ENCODE data around the gene NAA15.

The NAA15 gene

DNA sequence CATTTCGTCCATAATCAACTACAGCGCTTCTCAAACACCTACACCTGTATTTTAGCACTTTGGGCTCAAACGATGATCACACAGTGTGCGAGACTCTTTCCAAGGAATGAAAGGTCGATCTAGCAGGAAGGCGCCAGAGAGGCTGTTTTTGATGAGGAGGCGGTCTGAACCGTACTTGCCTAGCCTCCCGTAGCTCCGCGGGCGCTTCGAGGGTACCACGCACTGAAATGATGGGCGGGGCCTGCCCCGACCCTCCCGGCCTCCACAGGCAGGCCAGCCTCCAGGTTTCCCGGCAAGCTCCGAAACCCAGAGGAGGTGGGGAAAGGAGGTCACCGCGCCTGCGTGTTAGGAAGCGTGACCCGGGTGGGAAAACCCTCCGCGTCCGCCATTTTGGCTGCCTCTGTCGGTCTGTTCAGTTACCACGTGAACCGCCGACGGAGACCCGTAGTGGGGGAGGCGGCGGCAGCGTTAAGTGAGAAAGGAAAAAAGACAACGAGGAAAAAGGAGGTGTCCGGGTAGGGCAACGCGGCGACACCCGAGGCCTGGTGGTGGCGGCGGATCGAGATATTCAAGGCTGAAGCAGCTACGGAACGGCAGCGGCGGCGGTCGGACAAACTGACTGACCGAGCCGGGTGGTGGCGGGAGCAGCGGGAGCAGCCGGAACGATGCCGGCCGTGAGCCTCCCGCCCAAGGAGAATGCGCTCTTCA, at the start of gene NAA15:
Gene NAA15, plus strand, starts transcription at position 393 of the 708 bp plus-strand sequence. Its CDS starts 273 bp downstream, at position 666.
- H3K4me1 ChIP-seq (ENCODE audit: control insufficient read depth, insufficient read depth, low read length) = no peaks in the 10 kb centered on the region
- TF ChIP-seq PRDM4 (tag by site-specific recombination; IDR thresholded peaks at IDR 0.05) (no peak), ZSCAN5A (tag by site-specific recombination; IDR thresholded peaks at IDR 0.05) (no peak), ZNF473 (tag by site-specific recombination; IDR thresholded peaks at IDR 0.05) (no peak), ZNF112 (tag by site-specific recombination; IDR thresholded peaks at IDR 0.05) (no peak), YY1 (tag by site-specific recombination; IDR thresholded peaks at IDR 0.05) (peak; percentile 75), ZNF692 (tag by site-specific recombination; IDR thresholded peaks at IDR 0.05) (no peak), ZNF174 (tag by site-specific recombination; IDR thresholded peaks at IDR 0.05) (no peak), ZNF747 (tag by site-specific recombination; IDR thresholded peaks at IDR 0.05) (no peak), ZNF707 (tag by site-specific recombination; IDR thresholded peaks at IDR 0.05) (no peak), HOXC10 (CRISPR knock-in tag; IDR thresholded peaks at IDR 0.05) (no peak), ZNF221 (tag by site-specific recombination; IDR thresholded peaks at IDR 0.05; ENCODE audit: borderline replicate concordance) (no peak), ZNF510 (tag by site-specific recombination; IDR thresholded peaks at IDR 0.05; ENCODE audit: insufficient replicate concordance) (no peak), GFI1B (tag by site-specific recombination; IDR thresholded peaks at IDR 0.05) (no peak), ZNF449 (tag by site-specific recombination; IDR thresholded peaks at IDR 0.05) (no peak)
- TF ChIP-seq, protein P1, sequence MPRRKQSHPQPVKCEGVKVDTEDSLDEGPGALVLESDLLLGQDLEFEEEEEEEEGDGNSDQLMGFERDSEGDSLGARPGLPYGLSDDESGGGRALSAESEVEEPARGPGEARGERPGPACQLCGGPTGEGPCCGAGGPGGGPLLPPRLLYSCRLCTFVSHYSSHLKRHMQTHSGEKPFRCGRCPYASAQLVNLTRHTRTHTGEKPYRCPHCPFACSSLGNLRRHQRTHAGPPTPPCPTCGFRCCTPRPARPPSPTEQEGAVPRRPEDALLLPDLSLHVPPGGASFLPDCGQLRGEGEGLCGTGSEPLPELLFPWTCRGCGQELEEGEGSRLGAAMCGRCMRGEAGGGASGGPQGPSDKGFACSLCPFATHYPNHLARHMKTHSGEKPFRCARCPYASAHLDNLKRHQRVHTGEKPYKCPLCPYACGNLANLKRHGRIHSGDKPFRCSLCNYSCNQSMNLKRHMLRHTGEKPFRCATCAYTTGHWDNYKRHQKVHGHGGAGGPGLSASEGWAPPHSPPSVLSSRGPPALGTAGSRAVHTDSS (tag by site-specific recombination; IDR thresholded peaks at IDR 0.05) = no peak
- TF ChIP-seq, protein P2, sequence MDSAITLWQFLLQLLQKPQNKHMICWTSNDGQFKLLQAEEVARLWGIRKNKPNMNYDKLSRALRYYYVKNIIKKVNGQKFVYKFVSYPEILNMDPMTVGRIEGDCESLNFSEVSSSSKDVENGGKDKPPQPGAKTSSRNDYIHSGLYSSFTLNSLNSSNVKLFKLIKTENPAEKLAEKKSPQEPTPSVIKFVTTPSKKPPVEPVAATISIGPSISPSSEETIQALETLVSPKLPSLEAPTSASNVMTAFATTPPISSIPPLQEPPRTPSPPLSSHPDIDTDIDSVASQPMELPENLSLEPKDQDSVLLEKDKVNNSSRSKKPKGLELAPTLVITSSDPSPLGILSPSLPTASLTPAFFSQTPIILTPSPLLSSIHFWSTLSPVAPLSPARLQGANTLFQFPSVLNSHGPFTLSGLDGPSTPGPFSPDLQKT (IDR thresholded peaks at IDR 0.05; ENCODE audit: borderline replicate concordance, low read depth, low read length) = no peak
- TF ChIP-seq, protein P3, sequence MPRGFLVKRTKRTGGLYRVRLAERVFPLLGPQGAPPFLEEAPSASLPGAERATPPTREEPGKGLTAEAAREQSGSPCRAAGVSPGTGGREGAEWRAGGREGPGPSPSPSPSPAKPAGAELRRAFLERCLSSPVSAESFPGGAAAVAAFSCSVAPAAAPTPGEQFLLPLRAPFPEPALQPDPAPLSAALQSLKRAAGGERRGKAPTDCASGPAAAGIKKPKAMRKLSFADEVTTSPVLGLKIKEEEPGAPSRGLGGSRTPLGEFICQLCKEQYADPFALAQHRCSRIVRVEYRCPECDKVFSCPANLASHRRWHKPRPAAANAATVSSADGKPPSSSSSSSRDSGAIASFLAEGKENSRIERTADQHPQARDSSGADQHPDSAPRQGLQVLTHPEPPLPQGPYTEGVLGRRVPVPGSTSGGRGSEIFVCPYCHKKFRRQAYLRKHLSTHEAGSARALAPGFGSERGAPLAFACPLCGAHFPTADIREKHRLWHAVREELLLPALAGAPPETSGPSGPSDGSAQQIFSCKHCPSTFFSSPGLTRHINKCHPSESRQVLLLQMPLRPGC (tag by site-specific recombination; IDR thresholded peaks at IDR 0.05) = no peak
- TF ChIP-seq, protein P4, sequence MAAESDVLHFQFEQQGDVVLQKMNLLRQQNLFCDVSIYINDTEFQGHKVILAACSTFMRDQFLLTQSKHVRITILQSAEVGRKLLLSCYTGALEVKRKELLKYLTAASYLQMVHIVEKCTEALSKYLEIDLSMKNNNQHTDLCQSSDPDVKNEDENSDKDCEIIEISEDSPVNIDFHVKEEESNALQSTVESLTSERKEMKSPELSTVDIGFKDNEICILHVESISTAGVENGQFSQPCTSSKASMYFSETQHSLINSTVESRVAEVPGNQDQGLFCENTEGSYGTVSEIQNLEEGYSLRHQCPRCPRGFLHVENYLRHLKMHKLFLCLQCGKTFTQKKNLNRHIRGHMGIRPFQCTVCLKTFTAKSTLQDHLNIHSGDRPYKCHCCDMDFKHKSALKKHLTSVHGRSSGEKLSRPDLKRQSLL (tag by site-specific recombination; IDR thresholded peaks at IDR 0.05) = 0 out of 2 replicates have a peak, but pooled peaks have one; percentile 5

More for the DNA sequence above, at the start of gene NAA15:
- peak within 1 kb of the TSS; percentile 70 for H3K27ac ChIP-seq (ENCODE audit: extremely low read depth, low read depth, low read length)
- peak within 1 kb of the TSS; percentile 96 for H3K4me3 ChIP-seq (ENCODE audit: low read depth, low read length)
- ChIA-PET POLR2A (interaction anchor here (0.5 to 2.6 kb wide), 15 partner anchors 10 to 286 kb away, joined by 3 to 28 read pairs (median 3); partner anchors contain the start of genes ELF2, MGARP and NOCT), CTCF (interaction anchor here (0.7 to 1.7 kb wide), 4 partner anchors 202 to 271 kb away, joined by 3 to 5 read pairs (median 3); no protein-coding TSS in a partner anchor)
- H3K9me3 ChIP-seq (ENCODE audit: control insufficient read depth, insufficient read depth, low read depth, low read length) = no peaks in the 10 kb centered on the region
- peaks cover 0 to 20% of the 10 kb centered on the region in 2 experiments; a peak in 2 of 3 replicates for H3K36me3 ChIP-seq (ENCODE audit: control insufficient read depth in 2 of 2, insufficient read depth in 1 of 2, low read length in 2 of 2)
